H9 (cell line): Measurements from ENCODE around the gene HS6ST3. TPM values are rescaled to one million over a fixed set of nuclear protein-coding genes. Genes with fewer than 3 reads are reported as not detected.
"Not testable (repeated sequence)": the region's sequence is repeated elsewhere in the genome, so short reads cannot be mapped to it uniquely, and the experiment has no call there.

Source experiments
- DNase-seq: peaks from one replicate; pipeline ENCODE4 v3.0.0-alpha.2; 2017
- H2AFZ ChIP-seq: one replicate; pipeline ENCODE4 v1.6.1; 2013; ENCODE audit warnings: mild to moderate bottlenecking, low read length, control low read depth, moderate library complexity
- H2AK5ac ChIP-seq: 2 replicates; pipeline ENCODE4 v1.6.1; 2013; ENCODE audit warnings: low read length, control low read depth, mixed read lengths; ENCODE audit not compliant: insufficient read length
- H2BK120ac ChIP-seq: one replicate; pipeline ENCODE4 v1.6.1; 2013; ENCODE audit warnings: low read depth, mild to moderate bottlenecking, low read length, control low read depth, inconsistent platforms; ENCODE audit not compliant: poor library complexity, severe bottlenecking
- H2BK12ac ChIP-seq: 2 replicates; pipeline ENCODE4 v1.6.1; 2013; ENCODE audit warnings: low read length, control low read depth, mixed read lengths, low read depth; ENCODE audit not compliant: insufficient read length
- H2BK15ac ChIP-seq: 2 replicates; pipeline ENCODE4 v1.6.1; 2013; ENCODE audit warnings: low read depth, low read length, control low read depth
- H2BK20ac ChIP-seq: one replicate; pipeline ENCODE4 v1.6.1; 2013; ENCODE audit warnings: low read depth, mild to moderate bottlenecking, low read length, control low read depth, inconsistent platforms; ENCODE audit not compliant: poor library complexity, severe bottlenecking
- H2BK5ac ChIP-seq: 2 replicates; pipeline ENCODE4 v1.6.1; 2013; ENCODE audit warnings: low read length, control low read depth, mixed read lengths; ENCODE audit not compliant: insufficient read length
- H3K14ac ChIP-seq: 2 replicates; pipeline ENCODE4 v1.6.1; 2013; ENCODE audit warnings: low read length, control low read depth; ENCODE audit not compliant: insufficient read depth
- H3K18ac ChIP-seq: 2 replicates; pipeline ENCODE4 v1.6.1; 2013; ENCODE audit warnings: low read depth, mild to moderate bottlenecking, mixed read lengths, low read length, control low read depth; ENCODE audit not compliant: insufficient read length
- H3K23ac ChIP-seq: 2 replicates; pipeline ENCODE4 v1.6.1; 2013; ENCODE audit warnings: low read length, control low read depth, mixed read lengths, low read depth; ENCODE audit not compliant: insufficient read length
- H3K23me2 ChIP-seq: 2 replicates; pipeline ENCODE4 v1.6.1; 2013; ENCODE audit warnings: low read depth, mild to moderate bottlenecking, mixed read lengths, low read length, control low read depth; ENCODE audit not compliant: insufficient read length, poor library complexity, severe bottlenecking
- H3K27ac ChIP-seq: 2 replicates; pipeline ENCODE4 v1.5.1; 2013; ENCODE audit warnings: low read length, control low read depth, mixed read lengths, low read depth; ENCODE audit not compliant: insufficient read length
- H3K27me3 ChIP-seq: 2 replicates; pipeline ENCODE4 v1.6.1; 2013; ENCODE audit warnings: low read length, control low read depth, inconsistent platforms; ENCODE audit not compliant: insufficient read depth
- H3K4ac ChIP-seq: 2 replicates; pipeline ENCODE4 v1.6.1; 2013; ENCODE audit warnings: low read depth, mild to moderate bottlenecking, control low read depth, inconsistent platforms, low read length, moderate library complexity
- H3K4me1 ChIP-seq: 2 replicates; pipeline ENCODE4 v1.6.1; 2013; ENCODE audit warnings: low read length, control low read depth, inconsistent platforms; ENCODE audit not compliant: insufficient read depth
- H3K4me2 ChIP-seq: 2 replicates; pipeline ENCODE4 v1.6.1; 2013; ENCODE audit warnings: low read length, control low read depth, mixed read lengths; ENCODE audit not compliant: insufficient read length, insufficient read depth
- H3K56ac ChIP-seq: 2 replicates; pipeline ENCODE4 v1.6.1; 2013; ENCODE audit warnings: low read depth, mild to moderate bottlenecking, mixed read lengths, low read length, control low read depth; ENCODE audit not compliant: insufficient read length
- H3K79me1 ChIP-seq: 2 replicates; pipeline ENCODE4 v1.6.1; 2013; ENCODE audit warnings: low read depth, mild to moderate bottlenecking, moderate library complexity, low read length, control low read depth, inconsistent platforms; ENCODE audit not compliant: insufficient read depth, poor library complexity, severe bottlenecking
- H3K79me2 ChIP-seq: 2 replicates; pipeline ENCODE4 v1.6.1; 2013; ENCODE audit warnings: low read length, control low read depth, inconsistent platforms; ENCODE audit not compliant: insufficient read depth
- H3K9ac ChIP-seq: 2 replicates; pipeline ENCODE4 v1.6.1; 2013; ENCODE audit warnings: low read length, control low read depth, mixed read lengths; ENCODE audit not compliant: insufficient read length; ENCODE audit errors: extremely low read depth
- H3K9me3 ChIP-seq: one replicate; pipeline ENCODE4 v1.6.1; 2013; ENCODE audit warnings: low read depth, low read length, inconsistent platforms; ENCODE audit not compliant: control insufficient read depth
- H3T11ph ChIP-seq: one replicate; pipeline ENCODE4 v1.6.1; 2013; ENCODE audit warnings: mild to moderate bottlenecking, low read length, control low read depth, inconsistent platforms
- H4K20me1 ChIP-seq: one replicate; pipeline ENCODE4 v1.6.1; 2013; ENCODE audit not compliant: control insufficient read depth, insufficient read length, insufficient read depth
- H4K5ac ChIP-seq: 2 replicates; pipeline ENCODE4 v1.6.1; 2013; ENCODE audit warnings: low read depth, mild to moderate bottlenecking, mixed read lengths, low read length, control low read depth; ENCODE audit not compliant: insufficient read length
- H4K8ac ChIP-seq: replicated peaks from 2 replicates; pipeline ENCODE4 v1.6.1; 2013; ENCODE audit warnings: low read length, control low read depth, mixed read lengths, low read depth; ENCODE audit not compliant: insufficient read length
- H4K91ac ChIP-seq: 2 replicates; pipeline ENCODE4 v1.6.1; 2013; ENCODE audit warnings: low read depth, mild to moderate bottlenecking, moderate library complexity, mixed read lengths, low read length, control low read depth; ENCODE audit not compliant: insufficient read length
- H3K27ac Mint-ChIP-seq, 3 experiments: 2 replicates in 2 of 3; 3 replicates in 1 of 3; pipeline ENCODE4 v1.8.0; 2020 to 2021; ENCODE audit warnings: mixed read lengths in 3 of 3, mild to moderate bottlenecking in 1 of 3, moderate library complexity in 1 of 3
- H3K27me3 Mint-ChIP-seq: 2 replicates; pipeline ENCODE4 v1.8.0; 2021; ENCODE audit warnings: low read depth, mild to moderate bottlenecking, moderate library complexity, mixed read lengths
- H3K36me3 Mint-ChIP-seq, 3 experiments: 2 replicates in 2 of 3; 3 replicates in 1 of 3; pipeline ENCODE4 v1.8.0; 2020 to 2021; ENCODE audit warnings: low read depth in 3 of 3, mixed read lengths in 3 of 3; ENCODE audit not compliant: insufficient read depth in 1 of 3
- H3K4me1 Mint-ChIP-seq, 2 experiments: 2 replicates each; pipeline ENCODE4 v1.8.0; 2020; ENCODE audit warnings: mixed read lengths in 2 of 2
- H3K4me3 Mint-ChIP-seq, 2 experiments: 2 replicates in 1 of 2; 3 replicates in 1 of 2; pipeline ENCODE4 v1.8.0; 2020 to 2021; ENCODE audit warnings: mild to moderate bottlenecking in 2 of 2, mixed read lengths in 2 of 2, moderate library complexity in 1 of 2
- H3K9me3 Mint-ChIP-seq, 2 experiments: 2 replicates in 1 of 2; 3 replicates in 1 of 2; pipeline ENCODE4 v1.8.0; 2020; ENCODE audit warnings: mild to moderate bottlenecking in 2 of 2, mixed read lengths in 2 of 2, moderate library complexity in 1 of 2
- WGBS: extraction: QIAGEN DNeasy Blood & Tissue Kit; methylation state at CpG from one replicate; pipeline ENCODE4 v1.1.7; 2013; ENCODE audit warnings: missing lambda C conversion rate, low lambda C conversion rate, mixed read lengths; ENCODE audit not compliant: insufficient read length; ENCODE audit errors: extremely low coverage; 5-methylcytosine and 5-hydroxymethylcytosine counted together
- total RNA-seq: library from RNA; stranded (reverse); gene quantifications from 2 replicates; pipeline ENCODE4 v1.2.1, GENCODE V29; 2021

Gene HS6ST3
- total RNA-seq, 1 experiment from 2014 or later = 0.44 TPM

- peaks cover 14% of the 10 kb centered on the region; the same call in 1 of the 2 replicates for H3K79me2 ChIP-seq
- peak overlapping the region in 1 of 2 experiments; percentile 38; a peak in 1 of 5 replicates for H3K4me3 Mint-ChIP-seq
- H3K9ac ChIP-seq = not testable (repeated sequence)
Observed at GRCh38 chr13:96050955-96051354, 39.0 kb upstream of the HS6ST3 start.

GRCh38 chr13:96051491-96051890, 38.4 kb upstream of the HS6ST3 start:
- H3K79me1 ChIP-seq = not testable (repeated sequence)
- no CpG with 5 or more reads among the region's 5 CpGs for WGBS

More at GRCh38 chr13:96050955-96051354, 39.0 kb upstream of the HS6ST3 start:
- not testable (repeated sequence) for H4K91ac ChIP-seq, H3T11ph ChIP-seq, H2BK12ac ChIP-seq, H3K9me3 ChIP-seq, H3K27ac Mint-ChIP-seq, H3K27me3 ChIP-seq, H4K8ac ChIP-seq, H3K14ac ChIP-seq, H3K56ac ChIP-seq, H3K4ac ChIP-seq, DNase-seq, H3K27ac ChIP-seq, H4K20me1 ChIP-seq, H3K23ac ChIP-seq, H2BK5ac ChIP-seq, H3K27me3 Mint-ChIP-seq, H4K5ac ChIP-seq, H2AFZ ChIP-seq, H2BK15ac ChIP-seq, H2BK20ac ChIP-seq, H3K23me2 ChIP-seq, H3K79me1 ChIP-seq, H2AK5ac ChIP-seq, H3K18ac ChIP-seq, H2BK120ac ChIP-seq, H3K4me2 ChIP-seq, H3K4me1 ChIP-seq
- no CpG with 5 or more reads among the region's 4 CpGs for WGBS
- Mint-ChIP-seq H3K9me3 (peaks cover 17 to 23% of the 10 kb centered on the region in 2 experiments), H3K36me3 (peaks cover 33 to 37% (median 35%) of the 10 kb centered on the region in 3 experiments), H3K4me1 (peaks cover 10 to 18% of the 10 kb centered on the region in 2 experiments)

More at GRCh38 chr13:96051491-96051890, 38.4 kb upstream of the HS6ST3 start:
- not testable (repeated sequence) for H2BK15ac ChIP-seq, H2BK12ac ChIP-seq, H2AK5ac ChIP-seq, H3K23me2 ChIP-seq, H3K9ac ChIP-seq, H2BK20ac ChIP-seq, H2BK120ac ChIP-seq, H3K27ac Mint-ChIP-seq, H3T11ph ChIP-seq, H3K27ac ChIP-seq, H3K18ac ChIP-seq, H3K4me2 ChIP-seq, H2BK5ac ChIP-seq, H2AFZ ChIP-seq, H4K5ac ChIP-seq, H3K4me1 ChIP-seq, H3K56ac ChIP-seq, H3K4ac ChIP-seq, DNase-seq, H3K27me3 ChIP-seq, H3K27me3 Mint-ChIP-seq, H4K8ac ChIP-seq, H3K9me3 ChIP-seq, H4K91ac ChIP-seq, H3K23ac ChIP-seq, H4K20me1 ChIP-seq, H3K14ac ChIP-seq
- H3K79me2 ChIP-seq = peaks cover 14% of the 10 kb centered on the region; the same call in 1 of the 2 replicates
- peaks cover 10 to 18% of the 10 kb centered on the region in 2 experiments for H3K4me1 Mint-ChIP-seq
- peak overlapping the region; percentile 93 to 95; a peak in 4 of 5 replicates for H3K4me3 Mint-ChIP-seq
- H3K9me3 Mint-ChIP-seq = peaks cover 12 to 17% of the 10 kb centered on the region in 2 experiments
- H3K36me3 Mint-ChIP-seq = peaks cover 27 to 31% (median 30%) of the 10 kb centered on the region in 3 experiments
